Measurements from ENCODE around the gene NBPF14.
"Not testable (repeated sequence)": the region's sequence is repeated elsewhere in the genome, so short reads cannot be mapped to it uniquely, and the experiment has no call there.

Gene NBPF14

GRCh38 chr1:148595911-148596310 lies at the start of gene NBPF14:
Gene NBPF14, minus strand, starts transcription at chr1:148596011. Its CDS starts 294 bp downstream, at chr1:148595717.
- not testable (repeated sequence) for DNase-seq

DNA sequence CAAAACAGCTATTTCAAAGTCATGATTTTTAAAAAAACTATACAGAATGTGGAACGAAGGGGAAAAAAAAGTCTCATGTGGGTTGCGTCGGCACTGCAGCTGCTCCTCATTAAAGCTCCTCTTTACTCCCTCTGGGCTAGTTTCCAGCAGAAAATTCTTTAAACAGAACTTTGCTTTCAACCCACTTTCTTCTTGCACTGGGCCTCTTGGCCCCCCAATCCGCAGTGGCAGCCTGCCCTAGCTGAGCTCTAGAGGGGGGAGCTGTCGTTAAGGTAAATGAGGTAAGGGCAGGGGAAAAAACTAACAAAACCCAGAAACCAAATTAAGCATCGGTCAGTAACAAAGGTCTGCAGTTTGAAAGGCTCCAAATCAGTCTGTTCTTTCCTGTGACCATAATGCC lies 29.6 kb upstream of the NBPF14 start:
- DNase-seq = not testable (repeated sequence)

- not testable (repeated sequence) for DNase-seq
These were observed 22.4 kb upstream of the NBPF14 start for GRCh38 chr1:148618216-148618615.

- not testable (repeated sequence) for DNase-seq
These were observed 9.5 kb upstream of the NBPF14 start for GRCh38 chr1:148605266-148605665.

- not testable (repeated sequence) for DNase-seq
These were observed 451 bp downstream of the NBPF14 start for GRCh38 chr1:148595360-148595759.

- DNase-seq = not testable (repeated sequence)
These were observed 4.7 kb downstream of the NBPF14 start for GRCh38 chr1:148591098-148591497.

GRCh38 chr1:148532158-148532557 lies 63.7 kb downstream of the NBPF14 start:
- DNase-seq = not testable (repeated sequence)

GRCh38 chr1:148529101-148529567 lies 66.7 kb downstream of the NBPF14 start:
- not testable (repeated sequence) for DNase-seq

DNA sequence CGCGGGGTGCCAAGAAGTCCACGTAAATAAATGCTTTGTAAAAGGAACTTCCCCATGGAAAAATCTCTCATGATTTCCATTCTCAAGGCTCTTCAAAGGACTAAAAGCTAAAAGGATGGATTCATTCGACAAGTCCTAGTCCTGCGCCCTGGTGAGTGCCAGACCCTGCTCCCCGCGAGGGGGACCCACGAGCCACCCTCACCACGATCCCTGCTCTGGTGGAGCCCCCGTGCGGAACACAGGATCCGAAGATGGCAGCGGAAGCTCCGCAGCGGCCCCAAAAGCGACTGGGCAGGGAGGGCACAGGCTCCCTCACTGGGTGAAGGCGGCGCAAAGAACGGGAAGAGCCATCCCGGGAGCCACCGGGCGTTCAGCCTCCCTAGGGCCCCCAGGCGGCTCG lies 67.2 kb downstream of the NBPF14 start:
- not testable (repeated sequence) for DNase-seq

- not testable (repeated sequence) for DNase-seq
These were observed 69.2 kb downstream of the NBPF14 start for GRCh38 chr1:148526587-148526986.

DNA sequence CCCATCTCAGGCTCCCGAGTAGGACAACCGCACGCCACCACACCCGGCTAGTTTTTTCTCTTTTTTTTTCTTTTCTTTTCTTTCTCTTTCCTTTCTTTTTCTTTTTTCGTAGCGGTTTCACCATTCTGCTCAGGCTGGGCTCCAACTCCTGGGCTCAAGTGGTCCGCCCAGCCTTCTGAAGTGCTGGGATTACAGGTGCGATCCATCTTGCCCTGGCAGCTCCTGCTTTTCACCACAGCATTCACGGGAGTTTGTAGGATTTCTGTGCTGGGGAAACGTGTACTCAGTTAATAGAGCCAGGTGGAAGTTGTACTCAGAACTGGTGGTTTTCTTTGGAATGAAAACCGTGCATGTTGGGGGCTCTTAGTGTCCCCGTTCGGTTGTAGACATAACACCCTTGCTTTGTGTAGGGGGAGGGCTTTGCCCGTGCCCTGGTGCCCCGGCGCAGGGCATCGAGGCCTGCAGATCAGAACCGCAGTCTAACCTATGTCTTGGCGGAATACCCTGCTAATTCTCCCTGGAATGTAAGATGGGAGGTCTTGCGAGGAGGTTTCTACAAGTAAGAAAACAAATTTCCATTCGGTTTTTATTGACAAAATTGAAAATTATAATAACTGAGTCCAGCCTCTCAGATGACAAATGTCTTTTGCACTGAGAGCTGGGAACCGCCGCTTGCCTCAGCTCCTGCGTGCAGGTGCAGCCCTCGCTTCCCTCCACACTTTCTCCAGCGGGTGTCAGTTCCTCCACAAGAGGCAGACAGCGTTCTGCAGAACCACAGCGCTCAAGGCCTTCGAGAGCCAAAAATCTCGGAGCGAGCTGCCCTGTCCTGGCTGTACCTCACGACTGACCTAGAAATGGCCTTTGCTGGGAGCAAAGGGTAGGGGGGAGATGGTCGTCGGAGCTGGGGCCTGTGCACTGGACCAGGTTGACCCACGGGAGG lies 72.3 kb downstream of the NBPF14 start:
- DNase-seq = not testable (repeated sequence)

DNA sequence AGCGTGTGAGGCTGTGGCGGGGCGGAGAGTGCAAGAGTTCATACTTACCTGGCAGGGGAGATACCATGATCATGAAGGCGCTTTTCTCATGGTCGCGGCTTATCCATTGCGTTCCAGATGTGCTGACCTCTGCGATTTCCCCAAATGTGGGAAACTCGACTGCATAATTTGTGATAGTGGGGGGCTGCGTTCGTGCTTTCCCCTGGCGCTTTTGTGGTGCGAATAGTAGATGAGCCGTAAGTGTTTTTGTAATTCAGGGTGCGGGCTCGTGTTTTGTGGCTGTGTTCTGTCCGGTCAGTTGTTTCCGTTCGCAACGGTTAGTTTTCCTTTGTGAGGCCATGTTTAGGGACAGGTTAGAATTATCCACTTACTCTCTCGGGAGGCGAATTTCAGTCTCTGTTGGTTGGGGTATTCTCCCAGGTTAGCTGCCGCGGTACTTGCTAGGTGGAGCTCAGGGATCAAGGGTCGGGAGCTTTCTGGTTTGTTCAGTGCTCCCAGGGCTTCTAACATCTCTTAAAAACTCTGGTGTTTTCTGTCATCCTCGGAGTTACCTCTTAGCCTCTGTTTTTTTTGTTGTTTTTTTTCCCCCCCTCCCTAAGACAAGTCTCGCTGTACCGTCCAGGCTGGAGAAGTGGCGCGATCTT lies 73.1 kb downstream of the NBPF14 start:
- DNase-seq = not testable (repeated sequence)

DNA sequence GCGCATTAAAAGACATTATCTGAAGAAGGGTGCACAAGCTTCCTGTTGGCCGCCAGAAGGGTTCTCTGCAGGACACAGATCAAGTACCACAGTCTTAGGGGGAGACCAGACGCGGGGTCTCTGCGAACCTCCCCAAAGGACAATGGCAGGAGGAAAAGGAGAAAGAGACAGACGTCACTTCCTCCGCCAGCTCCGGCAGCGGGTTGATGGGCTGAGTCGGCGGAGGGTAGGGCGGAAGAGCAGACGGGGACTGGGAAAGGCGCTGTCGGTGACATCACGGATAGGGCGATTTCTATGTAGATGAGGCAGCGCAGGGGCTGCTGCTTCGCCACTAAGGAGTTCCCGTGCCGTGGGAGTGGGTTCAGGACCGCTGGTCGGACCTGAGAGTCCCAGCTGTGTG lies 73.7 kb downstream of the NBPF14 start:
- not testable (repeated sequence) for DNase-seq

DNA sequence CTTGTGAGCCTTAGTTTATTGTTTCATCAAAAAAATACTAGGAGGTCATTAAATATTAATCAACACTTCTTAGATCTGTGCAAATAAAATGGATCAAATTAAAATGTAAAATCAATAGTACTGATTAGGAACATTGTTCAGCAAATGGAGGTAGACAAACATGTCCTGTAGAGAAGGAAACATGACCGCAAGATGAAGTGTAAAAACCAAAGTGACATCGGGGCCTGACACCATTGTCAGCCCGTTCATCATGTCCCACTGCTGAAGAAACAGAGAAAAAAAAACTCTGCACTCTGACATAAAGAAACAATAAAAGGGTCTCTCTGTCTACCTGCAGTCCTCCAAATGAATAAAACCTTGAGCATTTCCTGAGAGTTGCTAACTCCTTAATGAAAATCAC lies 81.5 kb downstream of the NBPF14 start:
- DNase-seq = not testable (repeated sequence)

DNA sequence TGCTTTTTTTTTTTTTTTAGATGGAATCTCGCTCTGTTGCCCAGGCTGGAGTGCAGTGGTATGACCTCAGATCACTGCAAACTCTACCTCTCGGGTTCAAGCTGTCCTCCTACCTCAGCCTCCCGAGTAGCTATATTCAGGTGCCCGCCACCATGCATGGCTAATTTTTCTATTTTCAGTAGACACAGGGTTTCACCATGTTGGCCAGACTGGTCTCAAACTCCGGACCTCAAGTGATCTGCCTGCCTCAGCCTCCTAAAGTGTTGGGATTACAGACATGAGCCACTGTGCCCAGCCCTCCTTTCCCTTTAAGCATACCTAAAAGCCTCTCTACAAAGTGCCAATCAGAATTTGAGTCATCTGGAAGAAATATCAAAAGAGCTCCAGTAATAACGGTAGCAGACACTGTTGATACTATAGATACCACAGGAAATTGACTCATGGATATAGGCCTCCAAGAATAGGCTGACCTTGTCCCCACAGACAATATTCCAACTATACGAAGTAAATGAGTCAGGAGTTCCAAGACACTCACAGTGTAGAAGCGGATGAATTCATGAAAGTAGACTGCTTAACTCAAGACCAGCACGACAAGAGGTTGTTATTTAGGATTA lies 83.1 kb downstream of the NBPF14 start:
- DNase-seq = not testable (repeated sequence)

GRCh38 chr1:148493933-148494332 lies 101.9 kb downstream of the NBPF14 start:
- DNase-seq = not testable (repeated sequence)

- DNase-seq = not testable (repeated sequence)
These were observed 112.8 kb downstream of the NBPF14 start, which contains the start of gene PPIAL4G for GRCh38 chr1:148483029-148483428. Gene PPIAL4G, minus strand, starts transcription at chr1:148483302. Its CDS starts 50 bp downstream, at chr1:148483252.

Measured in COR-L47 (cell line).